Duodenal mucosa (tissue), 2 donors: ENCODE measurements around the gene OR3A2.
"Not testable (repeated sequence)": the region's sequence is repeated elsewhere in the genome, so short reads cannot be mapped to it uniquely, and the experiment has no call there.

Experiments
- H3K27ac ChIP-seq: one replicate; pipeline ENCODE4 v1.7.0; 2013; ENCODE audit warnings: low read depth, low read length
- H3K27me3 ChIP-seq, 2 donors: one replicate each; pipeline ENCODE4 v1.7.0; 2013; ENCODE audit warnings: low read length in 2 of 2, control low read depth in 1 of 2; ENCODE audit not compliant: insufficient read depth in 2 of 2, control insufficient read depth in 1 of 2
- H3K36me3 ChIP-seq, 2 donors: one replicate each; pipeline ENCODE4 v1.7.0; 2013; ENCODE audit warnings: low read length in 2 of 2, control low read depth in 1 of 2; ENCODE audit not compliant: insufficient read depth in 2 of 2, control insufficient read depth in 1 of 2
- H3K4me1 ChIP-seq, 2 donors: one replicate each; pipeline ENCODE4 v1.7.0; 2013; ENCODE audit warnings: low read length in 2 of 2, control low read depth in 1 of 2; ENCODE audit not compliant: insufficient read depth in 2 of 2, control insufficient read depth in 1 of 2
- H3K4me3 ChIP-seq, 2 donors: one replicate each; pipeline ENCODE4 v1.7.0; 2013; ENCODE audit warnings: low read length in 2 of 2, low read depth in 1 of 2
- H3K9ac ChIP-seq, 2 donors: one replicate each; pipeline ENCODE4 v1.7.0; 2013; ENCODE audit warnings: low read length in 2 of 2, low read depth in 1 of 2
- H3K9me3 ChIP-seq, 2 donors: one replicate each; pipeline ENCODE4 v1.7.0; 2013; ENCODE audit warnings: low read length in 2 of 2, control low read depth in 1 of 2; ENCODE audit not compliant: control insufficient read depth in 1 of 2

Gene OR3A2

GRCh38 chr17:3298260-3298659 is 87.8 kb downstream of the OR3A2 start, which contains the start of gene OR3A1:
Gene OR3A1, minus strand, starts transcription at chr17:3298360. Its CDS starts 5,778 bp downstream, at chr17:3292582.
- Histone ChIP-seq H3K27ac (no peak within 1 kb of the TSS), H3K36me3 (no peaks in the 10 kb centered on the region), H3K9ac (no peak within 1 kb of the TSS), H3K9me3 (no peaks in the 10 kb centered on the region), H3K4me1 (no peaks in the 10 kb centered on the region), H3K27me3 (peaks cover 0 to 10% of the 10 kb centered on the region in 2 donors), H3K4me3 (no peak within 1 kb of the TSS)

GRCh38 chr17:3295632-3296031 is 90.5 kb downstream of the OR3A2 start:
- no peaks in the 10 kb centered on the region for H3K4me1 ChIP-seq
- H3K9ac ChIP-seq, result no peak overlapping the region
- H3K36me3 ChIP-seq, result no peaks in the 10 kb centered on the region
- H3K9me3 ChIP-seq, result no peaks in the 10 kb centered on the region
- H3K4me3 ChIP-seq, result no peak overlapping the region
- peaks cover 0 to 10% of the 10 kb centered on the region in 2 donors for H3K27me3 ChIP-seq
- H3K27ac ChIP-seq, result no peak overlapping the region

- not testable (repeated sequence) for H3K4me1 ChIP-seq, H3K27ac ChIP-seq, H3K9me3 ChIP-seq, H3K9ac ChIP-seq, H3K36me3 ChIP-seq, H3K4me3 ChIP-seq
- H3K27me3 ChIP-seq, result peaks cover 0 to 10% of the 10 kb centered on the region in 2 donors
These were observed 92.6 kb downstream of the OR3A2 start for GRCh38 chr17:3293548-3293947.

GRCh38 chr17:3282901-3283300 is 103.2 kb downstream of the OR3A2 start:
- Histone ChIP-seq H3K27ac (no peak overlapping the region), H3K9me3 (no peaks in the 10 kb centered on the region), H3K27me3 (no peaks in the 10 kb centered on the region), H3K9ac (no peak overlapping the region), H3K4me1 (no peaks in the 10 kb centered on the region), H3K36me3 (no peaks in the 10 kb centered on the region), H3K4me3 (no peak overlapping the region)

- no peak overlapping the region for H3K9ac ChIP-seq
- no peaks in the 10 kb centered on the region for H3K36me3 ChIP-seq
- H3K27me3 ChIP-seq, result no peaks in the 10 kb centered on the region
- no peak overlapping the region for H3K27ac ChIP-seq
- peaks cover 4 to 9% of the 10 kb centered on the region in 2 donors for H3K9me3 ChIP-seq
- no peaks in the 10 kb centered on the region for H3K4me1 ChIP-seq
- H3K4me3 ChIP-seq, result no peak overlapping the region
These were observed 110.0 kb downstream of the OR3A2 start for GRCh38 chr17:3276126-3276525.

- Histone ChIP-seq H3K4me1 (no peaks in the 10 kb centered on the region), H3K27me3 (no peaks in the 10 kb centered on the region), H3K9ac (no peak overlapping the region), H3K9me3 (peaks cover 4 to 10% of the 10 kb centered on the region in 2 donors), H3K4me3 (no peak overlapping the region), H3K36me3 (no peaks in the 10 kb centered on the region), H3K27ac (no peak overlapping the region)
These were observed 114.8 kb downstream of the OR3A2 start for GRCh38 chr17:3271072-3271848.

- Histone ChIP-seq H3K4me3 (no peak overlapping the region), H3K9ac (no peak overlapping the region), H3K36me3 (no peaks in the 10 kb centered on the region), H3K27ac (no peak overlapping the region), H3K4me1 (no peaks in the 10 kb centered on the region), H3K27me3 (no peaks in the 10 kb centered on the region), H3K9me3 (no peaks in the 10 kb centered on the region)
These were observed 125.5 kb downstream of the OR3A2 start for GRCh38 chr17:3260600-3260999.

- Histone ChIP-seq H3K4me3 (no peak overlapping the region), H3K27me3 (no peaks in the 10 kb centered on the region), H3K27ac (no peak overlapping the region), H3K9ac (no peak overlapping the region), H3K36me3 (no peaks in the 10 kb centered on the region), H3K9me3 (no peaks in the 10 kb centered on the region), H3K4me1 (no peaks in the 10 kb centered on the region)
These were observed 125.9 kb downstream of the OR3A2 start for GRCh38 chr17:3260163-3260562.

- Histone ChIP-seq H3K9ac (no peak overlapping the region), H3K4me3 (no peak overlapping the region), H3K27me3 (no peaks in the 10 kb centered on the region), H3K27ac (no peak overlapping the region), H3K9me3 (no peaks in the 10 kb centered on the region), H3K36me3 (no peaks in the 10 kb centered on the region), H3K4me1 (no peaks in the 10 kb centered on the region)
These were observed 129.5 kb downstream of the OR3A2 start for GRCh38 chr17:3256575-3256974.

- not testable (repeated sequence) for H3K4me3 ChIP-seq, H3K27me3 ChIP-seq, H3K9me3 ChIP-seq, H3K27ac ChIP-seq, H3K36me3 ChIP-seq, H3K9ac ChIP-seq, H3K4me1 ChIP-seq
These were observed 137.1 kb downstream of the OR3A2 start for GRCh38 chr17:3249013-3249412.
